ENCODE data around the gene FAF1.

Gene FAF1

GRCh38 chr1:50661626-50662025 lies 298.4 kb downstream of the FAF1 start:
- FAIRE-seq (no peak), DNase-seq (ENCODE audit: insufficient read length, low spot score) (no peak)

- DNase-seq (ENCODE audit: insufficient read length, low spot score) (no peak), FAIRE-seq (no peak)
These were observed 300.9 kb downstream of the FAF1 start for GRCh38 chr1:50659107-50659662.

- DNase-seq (ENCODE audit: insufficient read length, low spot score): no peak
- no peak for FAIRE-seq
These were observed 301.5 kb downstream of the FAF1 start for GRCh38 chr1:50658459-50659076.

DNA sequence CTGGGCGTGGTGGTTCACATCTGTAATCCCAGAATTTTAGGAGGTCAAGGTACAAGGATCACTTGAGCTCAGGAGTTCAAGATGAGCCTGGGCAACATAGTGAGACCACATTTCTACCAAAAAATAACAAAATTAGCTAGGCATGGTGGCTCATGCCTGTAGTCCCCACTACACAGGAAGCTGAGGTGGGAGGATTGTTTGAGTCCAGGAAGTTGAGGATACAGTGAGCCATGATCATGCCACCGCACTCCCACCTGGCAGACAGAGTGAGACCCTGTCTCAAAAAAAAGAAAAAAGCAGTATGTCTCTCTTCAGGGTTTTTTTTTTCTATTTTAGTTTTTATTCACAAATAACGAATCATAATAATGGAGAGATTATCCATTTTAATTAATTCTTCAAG lies 303.1 kb downstream of the FAF1 start:
- FAIRE-seq: no peak
- DNase-seq (ENCODE audit: insufficient read length, low spot score): no peak

GRCh38 chr1:50651476-50652263 lies 308.4 kb downstream of the FAF1 start:
- no peak for FAIRE-seq
- no peak for DNase-seq (ENCODE audit: insufficient read length, low spot score)

- DNase-seq (ENCODE audit: insufficient read length, low spot score) (no peak), FAIRE-seq (no peak)
These were observed 313.5 kb downstream of the FAF1 start for GRCh38 chr1:50646526-50646925.

GRCh38 chr1:50645139-50645538 lies 314.9 kb downstream of the FAF1 start:
- DNase-seq (ENCODE audit: insufficient read length, low spot score): no peak
- no peak for FAIRE-seq

- FAIRE-seq: no peak
These were observed 315.5 kb downstream of the FAF1 start for GRCh38 chr1:50644447-50645105.

DNA sequence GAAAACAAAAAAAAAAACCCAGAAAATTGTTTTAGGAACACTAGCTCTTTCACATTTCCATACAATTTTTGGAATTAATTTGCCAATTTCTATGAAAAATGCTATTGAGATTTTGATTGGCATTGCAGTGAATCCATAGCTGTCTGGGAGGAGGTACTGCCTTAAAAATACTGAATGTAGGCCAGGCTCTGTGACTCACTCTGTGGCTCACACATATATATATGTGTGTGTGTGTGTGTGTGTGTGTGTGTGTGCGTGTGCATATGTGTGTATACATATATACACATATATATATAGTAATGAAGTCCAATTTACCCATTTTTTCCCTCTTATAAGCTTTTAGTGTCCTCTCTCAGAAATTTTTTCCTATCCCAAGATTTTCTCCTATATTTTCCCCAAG lies 322.6 kb downstream of the FAF1 start:
- FAIRE-seq (no peak), DNase-seq (ENCODE audit: insufficient read length, low spot score) (no peak)

More at GRCh38 chr1:50644447-50645105, 315.5 kb downstream of the FAF1 start:
- DNase-seq (ENCODE audit: insufficient read length, low spot score): no peak

- no peak for DNase-seq (ENCODE audit: insufficient read length, low spot score)
- FAIRE-seq: no peak
These were observed 325.8 kb downstream of the FAF1 start for GRCh38 chr1:50634251-50634650.

GRCh38 chr1:50633465-50633864 lies 326.6 kb downstream of the FAF1 start:
- no peak for DNase-seq (ENCODE audit: insufficient read length, low spot score)
- FAIRE-seq: no peak

DNA sequence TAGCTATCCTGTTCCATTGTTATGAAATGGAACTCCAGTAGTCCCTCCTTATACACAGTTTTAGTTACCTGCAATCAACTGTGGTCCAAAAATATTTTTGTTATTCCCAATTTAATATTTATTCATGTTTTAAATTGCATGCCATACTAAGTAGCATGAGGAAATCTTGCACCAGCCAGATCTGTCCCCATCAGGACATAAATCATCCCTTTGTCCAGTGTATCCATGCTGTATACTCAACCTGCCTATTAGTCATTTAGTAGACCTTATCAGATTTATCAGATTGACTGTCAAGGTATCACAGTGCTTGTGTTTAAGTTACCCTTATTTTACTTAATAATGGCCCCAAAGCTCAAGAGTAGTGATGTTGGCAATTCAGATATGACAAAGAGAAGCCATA lies 328.9 kb downstream of the FAF1 start:
- FAIRE-seq: no peak
- no peak for DNase-seq (ENCODE audit: insufficient read length, low spot score)

GRCh38 chr1:50622259-50622658 lies 337.8 kb downstream of the FAF1 start:
- FAIRE-seq: no peak

DNA sequence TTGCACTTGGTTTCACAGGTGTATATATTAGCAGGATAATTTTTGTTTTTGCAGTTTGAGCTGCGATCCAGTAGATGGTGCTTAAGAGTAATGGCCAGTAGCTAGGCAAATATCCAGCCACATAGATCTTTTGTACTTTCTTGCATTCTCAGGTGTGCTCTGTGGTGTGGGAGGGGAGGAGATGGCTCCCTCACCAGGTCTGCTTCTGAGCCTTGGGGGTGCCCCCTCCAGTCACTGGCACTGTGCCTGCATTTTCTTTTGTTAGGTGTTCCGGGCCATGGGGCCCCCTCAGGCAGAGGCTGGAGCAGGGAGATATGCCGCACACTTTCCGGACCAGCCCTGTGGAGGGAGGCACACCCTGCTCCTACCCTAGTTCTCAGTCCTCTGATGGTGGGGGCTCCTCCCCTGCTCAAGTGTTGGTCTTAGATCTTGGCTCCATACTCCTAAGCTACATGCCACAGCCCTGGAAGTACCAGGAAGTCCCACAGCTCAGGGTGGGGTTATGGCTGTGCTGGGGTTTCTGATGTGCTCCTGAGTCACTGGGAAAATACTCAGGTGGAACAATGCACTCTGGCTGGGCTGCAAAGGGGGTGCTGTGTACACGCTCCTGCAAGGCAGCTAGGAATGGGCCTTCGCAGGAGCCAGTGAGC lies 339.3 kb downstream of the FAF1 start:
- DNase-seq (ENCODE audit: insufficient read length, low spot score): no peak
- no peak for FAIRE-seq

More at GRCh38 chr1:50622259-50622658, 337.8 kb downstream of the FAF1 start:
- no peak for DNase-seq (ENCODE audit: insufficient read length, low spot score)

DNA sequence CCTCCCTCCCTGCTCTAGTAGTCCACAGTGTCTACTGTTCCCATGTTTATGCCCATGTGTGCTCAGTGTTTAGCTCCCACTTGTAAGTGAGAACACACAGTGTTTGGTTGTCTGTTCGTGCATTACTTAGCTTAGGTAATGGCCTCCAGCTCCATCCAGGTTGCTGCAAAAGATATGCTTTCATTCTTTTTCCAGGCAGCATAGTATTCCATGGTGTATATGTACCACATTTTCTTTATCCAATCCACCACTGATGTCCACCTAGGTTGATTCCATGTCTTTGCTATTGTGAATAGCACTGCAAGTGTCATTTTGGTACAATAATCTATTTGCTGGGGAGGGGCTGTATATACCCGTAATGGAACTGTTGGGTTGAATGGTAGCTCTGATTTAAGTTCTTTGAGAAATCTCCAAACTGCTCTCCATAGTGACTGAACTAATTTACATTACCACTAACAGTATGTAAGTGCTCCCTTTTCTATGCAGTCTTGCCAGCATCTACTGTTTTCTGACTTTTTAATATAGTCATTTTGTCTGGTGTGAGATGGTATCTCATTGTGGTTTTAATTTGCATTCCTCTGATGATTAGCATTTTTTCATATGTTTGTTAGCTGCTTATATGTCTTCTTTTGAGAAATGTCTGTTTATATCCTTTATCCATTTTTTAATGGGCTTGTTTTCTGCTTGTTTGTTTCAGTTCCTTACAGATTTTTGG lies 344.9 kb downstream of the FAF1 start:
- DNase-seq (ENCODE audit: insufficient read length, low spot score) (no peak), FAIRE-seq (peak; percentile 42)

- DNase-seq (ENCODE audit: insufficient read length, low spot score) (no peak), FAIRE-seq (peak; percentile 31)
These were observed 348.4 kb downstream of the FAF1 start for GRCh38 chr1:50611675-50612074.

- DNase-seq (ENCODE audit: insufficient read length, low spot score) (no peak), FAIRE-seq (no peak)
These were observed 349.5 kb downstream of the FAF1 start for GRCh38 chr1:50610563-50610962.

GRCh38 chr1:50609508-50609907 lies 350.6 kb downstream of the FAF1 start:
- FAIRE-seq (no peak), DNase-seq (ENCODE audit: insufficient read length, low spot score) (no peak)

DNA sequence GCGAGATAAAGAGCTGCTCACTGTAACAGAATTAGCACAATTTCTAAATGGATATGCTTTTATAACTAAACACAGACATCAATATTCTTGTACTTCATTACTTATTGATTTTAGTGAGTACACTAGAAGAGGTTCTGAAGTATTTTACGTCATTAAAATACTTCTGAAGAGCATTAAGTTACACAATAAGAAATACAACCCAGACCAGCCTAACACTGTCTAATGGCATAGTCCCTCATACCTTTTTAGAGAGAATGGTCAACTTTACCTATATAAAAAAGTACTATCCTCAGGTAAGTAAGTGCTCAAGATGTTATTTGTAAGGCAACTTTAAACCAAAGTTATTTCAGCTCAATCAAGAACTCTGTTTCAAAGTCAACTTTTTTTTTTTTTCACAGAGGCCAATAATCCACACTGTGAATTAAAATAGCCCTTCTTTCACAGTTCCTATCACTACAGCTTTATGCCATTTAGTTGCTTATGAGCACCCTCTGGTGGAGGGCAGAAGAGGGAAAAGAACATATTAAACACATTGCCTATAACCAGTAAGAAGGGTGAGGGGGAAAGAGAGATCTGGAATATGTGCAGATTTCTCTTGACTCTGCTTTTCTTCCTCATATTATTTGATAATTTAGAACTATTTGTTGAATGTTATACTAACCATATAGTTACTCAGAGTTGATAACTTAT lies 354.7 kb downstream of the FAF1 start:
- FAIRE-seq: no peak
- peak; percentile 29 for DNase-seq (ENCODE audit: insufficient read length, low spot score)

- DNase-seq (ENCODE audit: insufficient read length, low spot score) (no peak), FAIRE-seq (no peak)
These were observed 355.5 kb downstream of the FAF1 start for GRCh38 chr1:50604580-50604979.

All from HTR-8/SVneo (cell line).